Activated T-cell treated with anti-CD3 and anti-CD28 coated beads for 24 hours (primary cell): ENCODE results near the gene NMBR.
"Not testable (repeated sequence)": the region's sequence is repeated elsewhere in the genome, so short reads cannot be mapped to it uniquely, and the experiment has no call there.

ENCODE experiments used
- DNase-seq: peaks from one replicate; pipeline ENCODE4 v3.0.0-alpha.2; 2020; ENCODE audit warnings: low read depth

The NMBR gene

DNA sequence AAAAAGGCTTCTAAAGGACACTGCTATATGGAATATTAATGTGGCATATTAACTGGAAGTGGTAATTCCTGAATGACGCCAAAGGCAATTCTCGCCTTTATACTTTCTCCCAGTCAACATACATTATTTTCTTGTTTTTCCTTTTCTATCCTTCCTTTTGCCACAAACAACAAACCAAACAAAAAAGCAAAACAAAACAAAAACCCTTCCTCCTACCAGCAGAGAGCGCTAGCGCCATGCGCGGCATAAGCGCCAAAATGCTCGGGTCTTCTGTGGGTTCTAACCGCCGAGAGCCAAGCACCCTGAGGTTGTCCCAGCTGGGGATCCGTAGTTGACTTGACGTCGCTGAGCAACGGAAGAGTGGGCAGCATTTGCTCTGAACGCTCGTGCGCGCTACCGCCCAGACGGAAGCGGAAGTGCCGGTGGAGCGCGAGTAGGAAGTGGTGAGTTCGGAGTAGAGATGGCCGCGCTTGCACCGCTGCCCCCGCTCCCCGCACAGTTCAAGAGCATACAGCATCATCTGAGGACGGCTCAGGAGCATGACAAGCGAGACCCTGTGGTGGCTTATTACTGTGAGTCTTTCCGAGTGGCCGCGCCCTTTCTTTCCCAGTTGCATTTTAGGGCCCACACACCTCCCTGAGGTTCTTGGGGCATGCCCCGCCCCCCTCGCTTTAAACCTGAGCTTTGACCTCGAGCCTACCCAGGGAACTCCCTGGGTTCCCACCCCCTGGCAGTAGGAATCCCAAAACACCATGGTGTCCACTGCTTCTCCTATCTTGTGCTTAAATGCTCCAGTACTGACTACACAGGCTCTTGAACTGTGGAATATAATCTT is at the start of gene NMBR, which contains the start of gene VTA1:
Gene NMBR (minus strand): TSS at position 295 of the 835 bp plus-strand sequence. CDS start 58,464 bp downstream, outside the sequence.
Gene VTA1 (plus strand): TSS at position 436 of the 835 bp plus-strand sequence. CDS start 25 bp downstream, at position 461.
- DNase-seq: peak; percentile 96

DNA sequence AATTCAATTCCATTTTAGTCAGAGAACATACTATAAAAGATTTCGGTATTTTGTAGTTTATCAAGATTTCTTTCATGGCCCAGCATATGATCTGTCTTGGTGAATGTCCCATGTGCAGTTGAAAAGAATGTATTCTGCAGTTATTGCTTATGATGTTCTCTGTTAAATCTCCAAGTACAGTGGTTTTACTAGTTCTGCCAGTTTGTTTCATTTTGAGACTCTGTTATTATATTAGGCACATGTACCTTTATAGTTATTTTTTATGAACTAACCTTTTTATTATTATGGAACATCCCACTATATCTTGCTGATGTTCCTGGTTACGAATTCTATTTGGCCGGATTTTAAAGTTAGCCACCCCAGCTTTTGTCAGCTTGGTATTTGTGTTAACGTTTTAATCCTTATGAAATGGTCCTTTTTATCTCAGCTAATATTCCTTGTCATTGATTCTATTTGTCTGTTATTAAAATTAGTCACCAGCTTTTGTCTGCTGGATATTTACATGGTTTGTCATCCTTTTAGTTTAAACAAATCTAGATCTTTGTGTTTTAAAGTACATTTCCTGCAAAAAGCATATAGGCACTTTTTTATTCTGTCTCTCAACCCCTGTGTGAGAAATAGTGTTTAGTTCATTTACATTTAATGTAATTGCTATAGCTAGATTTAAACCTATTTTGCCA is 49.1 kb upstream of the NMBR start:
- no peak for DNase-seq

DNA sequence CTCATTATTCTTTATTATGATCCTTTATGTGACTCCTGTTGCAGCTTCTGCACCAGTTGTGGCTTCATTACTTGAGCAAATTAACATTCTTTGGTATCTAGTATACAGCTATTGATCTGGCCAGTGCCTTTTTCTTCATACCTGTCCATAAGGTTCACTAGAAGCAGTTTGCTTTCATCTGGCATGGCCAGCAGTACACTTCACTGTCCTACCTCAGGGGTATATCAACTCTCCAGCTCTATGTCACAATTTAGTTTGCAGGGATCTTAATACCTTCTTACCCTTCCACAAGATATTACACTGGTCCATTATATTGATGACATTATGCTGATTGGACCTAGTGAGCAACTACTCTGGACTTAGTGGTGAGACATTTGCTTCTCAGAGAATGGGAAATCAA is 46.7 kb upstream of the NMBR start:
- no peak for DNase-seq

DNA sequence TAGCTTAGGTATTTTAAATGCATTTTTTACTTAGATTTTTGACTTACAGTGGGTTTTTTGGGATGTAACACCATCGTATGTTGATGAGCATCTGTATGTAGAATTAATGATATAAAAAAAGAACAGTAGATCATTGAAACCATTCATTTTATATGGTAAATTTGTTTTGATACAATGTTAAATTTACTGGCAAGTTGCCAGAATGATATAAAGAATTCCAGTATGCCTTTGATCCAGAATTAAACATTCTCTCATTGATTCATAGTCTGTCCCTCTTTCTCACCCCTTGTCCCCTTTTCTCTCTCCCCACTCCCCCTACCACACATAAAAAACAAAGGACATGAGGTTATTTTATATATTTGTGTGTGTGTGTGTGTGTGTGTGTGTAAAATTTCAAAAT is 45.4 kb upstream of the NMBR start:
- no peak for DNase-seq

DNA sequence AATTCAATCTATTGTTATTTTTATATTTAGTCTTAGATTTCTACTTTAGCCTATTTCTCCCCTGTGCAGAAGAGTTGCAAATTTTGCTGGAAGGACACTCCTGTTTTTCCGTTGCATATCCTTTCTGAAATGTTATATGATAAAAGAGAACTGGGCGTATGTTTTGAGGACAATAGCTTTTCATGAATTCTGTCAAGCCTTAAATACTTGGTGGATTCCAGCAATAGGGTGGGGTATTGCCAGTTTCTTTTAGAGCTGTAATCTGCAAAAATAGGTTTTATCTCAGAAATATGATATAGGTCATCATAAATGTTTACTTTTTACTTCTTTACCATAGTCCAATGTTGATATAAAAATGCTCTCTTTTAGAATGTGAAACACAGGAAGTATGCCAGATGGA is 42.1 kb upstream of the NMBR start:
- no peak for DNase-seq

DNA sequence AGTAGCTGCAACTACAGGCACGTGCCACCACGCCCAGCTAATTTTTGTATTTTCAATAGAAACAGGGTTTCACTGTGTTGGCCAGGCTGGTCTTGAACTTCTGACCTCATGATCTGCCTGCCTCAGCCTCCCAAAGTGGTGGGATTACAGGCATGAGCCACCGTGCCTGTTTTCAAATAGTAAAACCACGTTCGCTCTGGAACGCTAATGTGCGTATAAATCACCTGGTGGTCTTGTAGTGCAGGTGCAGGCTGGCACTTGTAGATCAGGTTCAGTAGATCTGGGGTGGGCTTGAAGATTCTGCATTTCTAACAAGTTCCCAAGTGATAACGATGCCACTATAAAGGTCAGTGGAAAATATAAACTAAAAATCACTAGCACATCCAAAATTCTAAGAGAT is 41.4 kb upstream of the NMBR start:
- DNase-seq: not testable (repeated sequence)

DNA sequence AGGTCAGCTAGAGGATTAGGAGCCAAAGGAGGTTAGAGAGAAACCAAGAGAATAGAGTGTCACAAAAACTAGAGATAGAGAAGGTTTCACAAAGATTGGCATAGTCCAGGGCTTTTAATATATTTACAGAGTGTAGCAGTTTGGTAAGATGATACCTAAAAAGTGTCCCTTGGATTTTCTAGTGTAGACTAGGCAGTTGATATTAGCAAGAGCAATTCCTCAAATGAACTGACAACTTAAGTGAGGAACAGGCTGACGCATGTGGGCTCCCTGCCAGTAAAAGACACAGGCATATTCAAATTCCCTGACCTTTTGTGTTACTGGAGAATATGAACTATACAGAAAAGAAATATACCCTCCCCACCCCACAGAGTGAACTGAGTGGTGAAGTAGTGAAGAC is 40.3 kb upstream of the NMBR start:
- DNase-seq: no peak

DNA sequence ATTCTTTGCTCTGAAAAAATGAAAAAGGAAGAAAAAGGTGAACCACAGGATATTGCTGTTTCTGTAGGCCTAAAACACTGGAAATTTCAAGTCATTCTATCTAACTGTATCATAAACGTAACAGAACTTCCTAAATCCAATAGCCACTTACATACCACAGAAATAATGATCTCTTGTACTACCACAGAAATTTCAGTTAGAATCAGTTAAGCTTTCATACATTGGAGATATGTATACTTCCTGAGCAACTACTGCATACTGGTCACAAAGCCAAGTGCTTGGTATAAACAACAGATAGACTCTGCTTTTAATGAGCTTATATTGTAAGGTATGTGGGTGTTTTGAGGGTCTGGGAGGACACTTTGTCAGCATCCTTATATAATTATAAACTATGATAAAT is 38.7 kb upstream of the NMBR start:
- DNase-seq: no peak

DNA sequence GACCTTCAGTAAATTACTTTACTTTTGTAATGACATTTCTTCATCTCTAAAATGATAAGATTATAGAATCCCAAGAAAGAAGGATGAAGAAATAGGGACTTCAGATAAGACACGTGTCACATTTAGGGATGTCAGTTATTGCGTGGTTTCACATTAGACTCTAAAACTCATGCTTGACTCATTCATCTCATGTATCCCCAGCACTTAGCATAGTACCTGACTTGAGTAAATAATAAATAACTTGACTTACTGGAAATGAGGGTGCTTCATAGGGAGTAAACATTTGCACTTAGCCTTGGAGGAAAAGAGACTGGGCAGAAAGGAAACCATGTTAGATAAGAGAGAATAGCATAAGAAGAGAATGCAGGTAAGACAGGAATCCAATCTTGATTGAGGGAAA is 37.4 kb upstream of the NMBR start:
- no peak for DNase-seq

DNA sequence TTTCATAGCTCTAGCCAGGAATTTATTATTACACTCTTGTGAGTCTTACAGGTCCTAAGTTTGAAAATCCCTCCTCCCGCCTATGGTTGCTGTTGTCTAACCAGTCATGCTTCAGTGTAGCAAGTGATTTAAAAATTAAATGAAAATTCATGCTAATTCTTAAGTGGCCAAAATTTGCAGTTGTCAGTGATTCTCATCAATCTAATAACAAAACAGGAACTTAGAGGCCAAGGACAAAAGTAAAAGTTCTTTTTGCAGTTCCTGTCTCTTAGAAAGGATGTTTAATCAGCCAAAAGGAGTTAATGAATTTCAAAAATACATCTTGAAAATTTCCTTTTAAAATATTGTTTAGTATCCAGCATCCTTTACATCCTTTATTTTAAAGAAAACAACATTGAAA is 36.4 kb upstream of the NMBR start:
- no peak for DNase-seq

DNA sequence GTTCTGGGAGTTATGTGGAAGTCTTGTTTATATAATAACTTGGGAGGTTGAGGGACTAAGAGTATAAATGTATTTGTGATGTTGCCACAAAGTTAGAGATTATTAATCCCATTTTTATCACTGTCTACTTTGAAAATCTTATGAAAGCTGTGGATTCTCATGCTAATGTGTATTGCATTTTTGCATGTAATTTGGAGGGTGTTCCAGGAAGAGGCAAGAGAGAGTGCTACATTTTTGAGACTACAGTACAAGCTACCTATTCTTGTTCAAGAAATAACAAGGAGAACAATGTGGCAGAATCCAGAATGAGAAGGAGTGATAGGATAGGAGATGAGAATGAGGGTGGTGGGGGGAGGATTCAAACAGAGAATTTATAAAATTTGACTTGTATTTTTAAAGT is 35.1 kb upstream of the NMBR start:
- no peak for DNase-seq

DNA sequence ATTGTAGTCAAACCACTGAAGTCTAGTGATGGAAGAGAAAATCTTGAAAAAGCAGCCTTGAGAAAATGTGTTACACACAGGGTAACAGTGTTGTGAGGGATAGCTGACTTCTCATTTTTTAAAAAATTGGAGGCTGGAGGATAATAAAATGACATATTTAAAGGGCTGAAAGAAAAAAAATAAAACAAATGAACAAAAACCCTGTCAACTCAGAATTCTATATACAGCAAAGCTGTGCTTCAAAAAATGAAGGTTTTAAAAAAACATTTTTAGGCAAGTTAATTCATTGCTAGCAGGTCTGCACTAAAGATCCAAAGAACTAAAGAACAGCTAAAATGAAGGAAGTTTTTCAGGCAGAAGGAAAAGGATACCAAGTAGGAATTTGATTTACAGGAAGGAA is 31.2 kb upstream of the NMBR start:
- DNase-seq: no peak

DNA sequence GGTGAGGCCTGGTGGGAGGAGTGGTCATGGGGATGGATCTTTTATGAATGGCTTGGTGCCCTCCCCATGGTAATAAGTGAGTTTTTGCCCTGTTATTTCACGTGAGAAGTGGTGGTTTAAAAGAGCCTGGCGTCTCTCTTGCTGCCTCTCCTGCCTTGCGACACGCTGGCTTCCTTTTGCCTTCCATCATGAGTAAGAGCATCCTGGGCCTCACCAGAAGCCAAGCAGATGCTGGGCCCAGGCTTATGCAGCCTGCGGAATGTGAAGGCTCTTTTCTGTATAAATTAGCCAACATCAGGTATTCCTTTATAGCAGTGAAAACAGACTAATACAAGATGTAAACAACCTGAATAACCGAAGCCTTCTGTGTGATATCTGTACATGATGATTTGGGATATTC is 27.8 kb upstream of the NMBR start:
- DNase-seq: no peak

DNA sequence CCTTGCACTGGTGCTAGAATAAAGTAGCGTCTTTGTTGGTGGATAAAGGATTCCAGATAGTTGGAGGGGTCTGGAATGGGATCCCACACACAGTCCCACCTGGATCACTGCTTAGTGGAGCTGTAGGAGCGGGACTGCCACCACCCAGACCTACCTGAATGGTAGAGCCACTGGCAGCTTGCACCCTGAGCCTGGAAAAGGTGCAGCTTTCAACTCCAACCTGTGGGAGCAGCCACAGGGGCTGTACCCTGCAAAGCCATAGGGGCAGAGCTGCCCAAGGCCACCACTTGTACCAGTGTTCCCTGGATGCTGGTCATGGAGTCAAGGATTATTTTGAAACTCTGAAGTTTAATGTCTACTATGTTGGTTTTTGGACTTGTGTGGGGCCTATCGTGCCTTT is 27.1 kb upstream of the NMBR start:
- no peak for DNase-seq

DNA sequence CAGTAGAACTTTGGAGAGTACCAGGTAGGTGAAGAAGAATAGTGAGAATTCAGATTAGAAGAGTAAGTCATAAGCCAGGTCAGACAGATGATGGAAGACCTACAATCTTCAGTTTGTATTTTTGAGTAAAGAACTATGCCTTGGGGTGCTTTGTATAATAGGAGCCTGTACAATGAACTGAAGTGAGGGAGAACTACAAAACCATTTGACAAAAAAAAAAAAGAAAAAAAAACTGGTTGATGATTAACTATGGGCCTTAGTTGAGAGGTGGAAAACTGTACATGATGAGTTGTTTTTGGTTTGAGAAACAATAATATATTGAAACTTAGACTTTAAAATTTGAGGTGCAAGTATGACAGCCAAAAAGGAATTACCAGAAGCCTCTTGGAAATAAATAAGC is 25.8 kb upstream of the NMBR start:
- DNase-seq: no peak

DNA sequence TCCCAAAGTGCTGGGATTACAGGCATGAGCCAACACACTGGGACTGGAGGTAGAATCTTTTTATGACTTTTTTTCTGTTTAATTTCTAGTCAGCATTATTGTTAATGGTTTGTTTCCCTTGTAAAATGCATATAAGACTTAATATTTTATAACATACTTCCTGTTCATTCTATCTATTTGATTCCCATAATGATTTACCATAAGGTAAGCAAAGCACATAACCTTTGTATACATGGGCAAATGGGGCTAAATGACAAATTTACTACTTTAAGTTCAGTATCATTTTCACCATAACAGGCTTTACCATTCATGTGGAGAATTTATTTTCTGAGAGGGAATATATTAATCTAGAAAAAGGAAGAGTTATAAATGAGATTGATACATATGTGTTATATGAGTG is 24.4 kb upstream of the NMBR start:
- DNase-seq: no peak

DNA sequence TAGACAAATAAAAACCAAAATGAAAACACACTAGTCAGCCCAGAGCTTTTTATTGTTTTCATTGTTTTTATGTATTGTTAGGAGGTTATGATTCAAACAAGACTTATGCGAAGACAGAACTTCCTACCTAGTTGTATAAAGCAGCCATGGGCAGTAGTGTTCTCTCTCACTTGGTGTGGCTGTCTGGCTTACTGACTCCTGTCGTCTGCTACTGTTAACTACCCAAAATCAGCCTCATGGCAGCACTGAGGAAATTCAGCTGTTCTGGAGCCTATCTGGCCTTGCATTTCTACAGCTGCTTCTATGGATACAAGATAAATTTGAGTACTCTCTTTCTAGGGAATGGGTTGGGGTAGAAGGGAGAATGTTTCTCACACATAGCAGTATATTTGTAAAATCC is 20.6 kb upstream of the NMBR start:
- DNase-seq: no peak

DNA sequence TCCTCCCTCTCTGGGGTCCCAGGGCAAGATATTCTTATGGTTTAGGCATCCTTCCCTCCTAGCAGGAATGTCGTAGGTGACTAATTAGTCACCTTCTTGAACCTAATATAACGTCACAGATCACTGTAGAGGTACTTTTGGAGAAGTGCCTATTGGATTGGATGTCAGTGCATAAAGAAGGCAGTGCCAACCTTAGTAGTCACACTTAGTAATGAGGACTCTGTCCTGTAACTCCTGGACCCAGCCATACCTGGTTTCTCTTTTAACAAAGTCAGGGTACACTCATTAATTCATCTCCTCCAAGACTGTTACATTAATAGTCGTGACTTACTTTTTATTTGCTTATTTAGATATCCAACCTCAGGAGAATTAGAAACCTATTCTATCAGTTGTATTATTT is 20.1 kb upstream of the NMBR start:
- DNase-seq: no peak

DNA sequence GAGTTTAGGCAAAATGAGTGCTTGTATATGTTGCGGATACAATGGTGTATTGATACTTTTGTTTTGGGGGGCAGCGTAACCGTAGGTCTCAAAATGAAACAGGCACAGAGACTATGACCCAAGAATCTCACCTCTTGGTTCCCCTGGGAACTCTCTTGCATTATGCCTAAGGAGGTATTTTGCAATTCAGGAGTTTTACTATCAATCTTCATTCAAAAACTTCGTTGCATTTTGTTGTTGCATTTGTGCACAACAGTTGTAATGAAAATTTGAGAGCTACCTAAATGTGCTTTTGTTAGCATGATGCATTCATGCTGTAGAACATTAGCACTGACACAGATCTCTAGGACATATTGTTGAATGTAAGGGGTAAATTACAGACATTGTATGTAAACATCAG is 18.3 kb upstream of the NMBR start:
- DNase-seq: no peak

DNA sequence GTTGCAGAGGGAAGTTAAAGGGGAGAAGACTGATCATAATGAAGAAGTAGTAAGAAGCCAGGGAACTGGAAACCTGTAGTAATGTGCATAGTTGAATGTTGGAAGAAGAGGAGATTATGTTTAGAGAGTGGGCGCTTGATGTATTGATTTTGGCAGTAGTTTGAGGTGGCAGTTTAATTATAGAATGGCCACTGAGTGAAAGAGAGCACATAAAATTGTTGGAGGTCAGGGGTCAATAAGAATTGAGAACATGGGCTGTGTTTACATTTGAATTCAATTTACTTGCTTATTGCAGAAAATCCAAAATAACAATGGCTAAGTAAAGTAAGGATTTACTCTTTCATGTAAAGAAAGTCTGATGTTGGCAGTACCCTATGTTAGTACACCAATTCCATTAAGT is 15.9 kb upstream of the NMBR start:
- no peak for DNase-seq

DNA sequence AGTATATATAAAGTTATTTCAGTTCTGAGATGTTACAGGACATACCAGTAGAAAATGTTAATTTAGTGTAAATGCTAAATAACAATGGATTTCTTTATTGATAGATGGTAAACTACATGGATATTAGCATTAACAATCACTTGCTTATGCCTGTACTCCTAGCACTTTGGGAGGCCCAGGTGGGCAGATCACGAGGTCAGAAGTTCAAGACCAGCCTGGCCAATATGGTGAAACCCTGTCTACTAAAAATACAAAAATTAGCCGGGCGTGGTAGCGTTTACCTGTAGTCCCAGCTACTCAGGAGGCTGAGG is 9.8 kb upstream of the NMBR start:
- DNase-seq: not testable (repeated sequence)

DNA sequence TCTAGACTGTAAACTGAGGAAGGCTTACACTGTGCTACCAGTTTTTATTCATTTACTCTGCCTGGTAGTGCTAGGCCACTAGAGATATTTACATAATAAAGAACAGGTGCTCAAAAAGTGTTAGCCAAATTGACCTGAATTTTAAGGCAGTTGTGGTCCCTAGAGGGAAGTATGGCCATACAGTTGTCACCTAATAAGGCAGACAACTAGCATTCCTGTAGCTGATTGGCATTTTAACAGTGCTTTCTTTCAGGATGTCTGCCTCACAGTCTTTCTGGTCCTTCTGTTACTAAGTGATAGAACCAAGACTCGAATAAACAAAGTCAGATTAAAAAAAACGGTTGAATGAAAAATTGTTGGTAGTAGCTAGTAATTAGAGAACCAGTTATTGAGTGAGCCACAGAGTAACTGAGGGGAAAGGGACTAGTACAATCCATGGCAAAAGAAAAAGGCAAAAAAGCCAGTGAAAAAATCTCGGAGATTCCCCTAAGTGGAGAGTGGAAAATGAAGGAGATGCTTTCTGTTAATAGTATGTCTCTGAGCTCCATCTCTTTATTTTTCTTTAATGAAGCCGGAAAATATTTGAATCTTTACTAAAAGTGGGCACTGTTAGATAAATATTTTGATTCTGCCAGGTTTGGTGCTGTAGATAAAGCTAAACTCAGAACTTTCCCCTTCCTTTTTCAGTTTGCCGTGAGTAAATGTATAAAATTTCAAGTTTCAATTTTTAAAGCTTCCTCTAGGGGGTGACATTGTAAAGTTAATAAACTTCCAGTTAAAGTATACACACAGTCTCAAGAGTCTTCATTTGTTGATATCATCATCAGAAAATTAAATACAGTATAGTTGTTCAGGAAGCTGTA is 9.2 kb upstream of the NMBR start:
- DNase-seq: no peak

DNA sequence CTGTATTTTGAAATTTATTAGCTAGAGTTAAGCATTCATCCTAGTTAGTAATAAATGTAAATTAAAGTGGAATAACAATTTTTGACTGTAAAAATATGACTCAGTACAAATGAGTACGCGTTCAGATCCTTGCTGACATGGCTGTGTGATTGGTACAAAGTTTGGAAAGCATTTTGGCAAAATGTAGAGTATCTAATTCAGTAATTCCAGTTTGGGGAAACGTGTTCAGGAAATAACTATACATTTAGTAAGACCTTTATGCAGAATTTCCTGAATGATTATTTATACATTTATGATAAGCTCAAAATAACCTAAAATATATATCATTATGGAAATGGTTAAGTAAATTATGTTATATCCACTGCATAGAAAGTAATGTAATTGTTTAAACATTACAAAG is 8.2 kb upstream of the NMBR start:
- no peak for DNase-seq
